Measurements from ENCODE around the gene RAC2.
A peak's percentile ranks its signal among the peaks of the same experiment; 100 is the strongest.
"Not testable (repeated sequence)": the region's sequence is repeated elsewhere in the genome, so short reads cannot be mapped to it uniquely, and the experiment has no call there.

Gene RAC2

GRCh38 chr22:37235897-37236607, 8.0 kb downstream of the RAC2 start:
- Histone ChIP-seq H3K27ac (ENCODE audit: low read depth, low read length) (no peak overlapping the region), H3K4me3 (ENCODE audit: low read depth in 1 of 2, low read length in 2 of 2) (no peak overlapping the region), H3K4me1 (ENCODE audit: control insufficient read depth in 1 of 2, insufficient read depth in 2 of 2, low read length in 2 of 2) (peaks cover 26 to 55% of the 10 kb centered on the region in 2 donors), H3K36me3 (ENCODE audit: control insufficient read depth in 1 of 2, insufficient read depth in 2 of 2, low read length in 2 of 2) (peaks cover 0 to 9% of the 10 kb centered on the region in 2 donors), H3K27me3 (ENCODE audit: control insufficient read depth in 1 of 2, insufficient read depth in 2 of 2, low read length in 2 of 2) (no peaks in the 10 kb centered on the region), H3K9ac (ENCODE audit: low read depth in 1 of 2, low read length in 2 of 2) (no peak overlapping the region), H3K9me3 (ENCODE audit: control insufficient read depth in 1 of 2, low read length in 2 of 2) (no peaks in the 10 kb centered on the region)

DNA sequence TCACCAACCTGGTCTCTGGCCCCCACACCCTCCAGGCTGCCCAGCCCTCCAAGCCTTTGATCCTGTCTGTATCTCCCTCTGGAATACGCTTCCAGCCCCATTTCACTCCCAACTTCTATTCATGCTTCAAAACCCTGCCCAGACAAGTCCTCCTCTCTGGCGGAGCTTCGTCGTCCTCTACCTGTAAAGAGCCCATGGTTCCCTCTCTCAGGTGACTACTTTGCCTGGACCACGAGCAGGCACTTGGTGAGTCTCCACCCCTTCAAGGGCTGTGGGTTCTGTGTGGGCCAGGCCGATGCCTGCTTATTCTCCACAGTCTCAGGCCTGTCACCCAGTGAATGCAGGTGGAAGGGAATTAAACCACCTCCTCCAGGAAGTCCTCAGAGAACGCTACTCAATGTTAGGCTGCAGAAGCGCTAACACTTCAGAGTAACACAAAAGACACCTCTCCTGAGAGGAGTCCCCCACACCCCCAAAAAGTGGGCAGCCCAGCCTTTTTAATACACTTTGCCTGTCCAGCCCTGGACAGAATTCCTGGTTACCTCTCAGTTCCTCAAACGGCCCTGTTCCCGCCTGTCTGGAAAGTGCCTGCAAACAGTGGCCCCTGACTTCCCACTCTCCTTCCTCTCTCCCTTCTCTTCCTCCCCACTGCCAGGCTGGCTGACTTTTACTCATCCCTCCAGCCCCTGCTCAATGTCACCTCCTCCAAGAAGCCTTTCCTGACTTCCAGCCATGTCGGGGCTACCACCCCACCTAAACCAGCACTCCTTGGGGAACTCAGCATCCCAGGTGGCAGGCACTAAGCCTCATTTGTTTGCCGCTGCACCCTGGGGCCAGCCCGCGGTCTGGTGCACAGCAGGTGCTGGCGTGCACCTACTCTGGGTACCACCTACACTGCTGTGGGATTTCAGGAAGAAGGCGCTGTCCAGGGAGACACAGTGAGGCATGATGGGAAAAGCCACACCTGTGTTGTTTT, 9.0 kb downstream of the RAC2 start:
- Histone ChIP-seq H3K27ac (ENCODE audit: low read depth, low read length) (no peak overlapping the region), H3K27me3 (ENCODE audit: control insufficient read depth in 1 of 2, insufficient read depth in 2 of 2, low read length in 2 of 2) (no peaks in the 10 kb centered on the region), H3K4me3 (ENCODE audit: low read depth in 1 of 2, low read length in 2 of 2) (no peak overlapping the region), H3K9me3 (ENCODE audit: control insufficient read depth in 1 of 2, low read length in 2 of 2) (no peaks in the 10 kb centered on the region), H3K36me3 (ENCODE audit: control insufficient read depth in 1 of 2, insufficient read depth in 2 of 2, low read length in 2 of 2) (peaks cover 0 to 5% of the 10 kb centered on the region in 2 donors), H3K4me1 (ENCODE audit: control insufficient read depth in 1 of 2, insufficient read depth in 2 of 2, low read length in 2 of 2) (peaks cover 35 to 54% of the 10 kb centered on the region in 2 donors), H3K9ac (ENCODE audit: low read depth in 1 of 2, low read length in 2 of 2) (no peak overlapping the region)

- no peak overlapping the region for H3K27ac ChIP-seq (ENCODE audit: low read depth, low read length)
- H3K4me3 ChIP-seq (ENCODE audit: low read depth in 1 of 2, low read length in 2 of 2) = no peak overlapping the region
- peaks cover 44 to 61% of the 10 kb centered on the region in 2 donors for H3K4me1 ChIP-seq (ENCODE audit: control insufficient read depth in 1 of 2, insufficient read depth in 2 of 2, low read length in 2 of 2)
- peaks cover 0 to 5% of the 10 kb centered on the region in 2 donors for H3K36me3 ChIP-seq (ENCODE audit: control insufficient read depth in 1 of 2, insufficient read depth in 2 of 2, low read length in 2 of 2)
- no peaks in the 10 kb centered on the region for H3K27me3 ChIP-seq (ENCODE audit: control insufficient read depth in 1 of 2, insufficient read depth in 2 of 2, low read length in 2 of 2)
- no peaks in the 10 kb centered on the region for H3K9me3 ChIP-seq (ENCODE audit: control insufficient read depth in 1 of 2, low read length in 2 of 2)
- no peak overlapping the region for H3K9ac ChIP-seq (ENCODE audit: low read depth in 1 of 2, low read length in 2 of 2)
These were observed 10.1 kb downstream of the RAC2 start for GRCh38 chr22:37233751-37234631.

- not testable (repeated sequence) for H3K9me3 ChIP-seq (ENCODE audit: control insufficient read depth in 1 of 2, low read length in 2 of 2); H3K36me3 ChIP-seq (ENCODE audit: control insufficient read depth in 1 of 2, insufficient read depth in 2 of 2, low read length in 2 of 2); H3K4me3 ChIP-seq (ENCODE audit: low read depth in 1 of 2, low read length in 2 of 2); H3K27me3 ChIP-seq (ENCODE audit: control insufficient read depth in 1 of 2, insufficient read depth in 2 of 2, low read length in 2 of 2); H3K27ac ChIP-seq (ENCODE audit: low read depth, low read length); H3K9ac ChIP-seq (ENCODE audit: low read depth in 1 of 2, low read length in 2 of 2)
- H3K4me1 ChIP-seq (ENCODE audit: control insufficient read depth in 1 of 2, insufficient read depth in 2 of 2, low read length in 2 of 2) = peaks cover 51 to 68% of the 10 kb centered on the region in 2 donors
These were observed 10.7 kb downstream of the RAC2 start for GRCh38 chr22:37233371-37233750.

- Histone ChIP-seq H3K4me3 (ENCODE audit: low read depth in 1 of 2, low read length in 2 of 2) (no peak overlapping the region), H3K4me1 (ENCODE audit: control insufficient read depth in 1 of 2, insufficient read depth in 2 of 2, low read length in 2 of 2) (peaks cover 52 to 68% of the 10 kb centered on the region in 2 donors), H3K36me3 (ENCODE audit: control insufficient read depth in 1 of 2, insufficient read depth in 2 of 2, low read length in 2 of 2) (peaks cover 0 to 5% of the 10 kb centered on the region in 2 donors), H3K9ac (ENCODE audit: low read depth in 1 of 2, low read length in 2 of 2) (no peak overlapping the region), H3K9me3 (ENCODE audit: control insufficient read depth in 1 of 2, low read length in 2 of 2) (no peaks in the 10 kb centered on the region), H3K27me3 (ENCODE audit: control insufficient read depth in 1 of 2, insufficient read depth in 2 of 2, low read length in 2 of 2) (no peaks in the 10 kb centered on the region), H3K27ac (ENCODE audit: low read depth, low read length) (no peak overlapping the region)
These were observed 11.7 kb downstream of the RAC2 start for GRCh38 chr22:37232140-37232998.

DNA sequence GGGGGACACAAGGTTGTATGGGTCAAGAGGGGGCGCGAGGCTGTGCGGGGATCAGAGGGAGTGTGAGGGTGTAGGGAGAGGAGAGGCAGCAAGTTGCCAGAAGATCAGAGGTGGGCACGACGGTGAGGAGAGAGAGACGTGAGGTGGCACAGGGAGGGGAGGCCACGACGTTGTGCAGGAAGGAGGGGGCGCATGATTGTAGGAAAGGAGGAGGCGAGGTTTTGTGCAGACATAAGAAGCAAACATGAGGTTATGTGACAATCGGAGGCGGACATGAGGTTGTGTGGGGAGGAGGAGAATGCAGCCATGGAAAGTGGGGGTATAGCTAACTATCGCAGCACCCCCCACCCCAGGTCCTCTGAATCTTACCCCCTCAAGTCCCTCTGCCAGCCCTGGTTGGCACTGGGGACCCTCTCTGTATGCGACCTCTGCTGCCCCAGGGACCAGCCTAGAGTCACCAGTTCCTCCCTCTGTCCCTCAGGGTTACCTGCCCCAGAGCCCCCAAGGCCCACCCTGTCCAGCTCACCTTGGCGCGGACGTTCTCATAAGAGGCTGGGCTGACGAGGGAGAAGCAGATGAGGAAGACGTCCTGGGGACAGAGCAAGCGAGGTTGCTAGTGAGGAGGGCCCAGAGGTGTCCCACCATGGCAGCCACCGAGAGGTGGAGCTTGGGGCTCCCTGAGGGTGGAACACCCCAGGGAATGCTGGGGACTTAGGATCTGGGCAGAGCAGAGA, 12.5 kb downstream of the RAC2 start:
- Histone ChIP-seq H3K36me3 (ENCODE audit: control insufficient read depth in 1 of 2, insufficient read depth in 2 of 2, low read length in 2 of 2) (peaks cover 0 to 5% of the 10 kb centered on the region in 2 donors), H3K4me1 (ENCODE audit: control insufficient read depth in 1 of 2, insufficient read depth in 2 of 2, low read length in 2 of 2) (peaks cover 50 to 68% of the 10 kb centered on the region in 2 donors), H3K9me3 (ENCODE audit: control insufficient read depth in 1 of 2, low read length in 2 of 2) (no peaks in the 10 kb centered on the region), H3K4me3 (ENCODE audit: low read depth in 1 of 2, low read length in 2 of 2) (no peak overlapping the region), H3K27me3 (ENCODE audit: control insufficient read depth in 1 of 2, insufficient read depth in 2 of 2, low read length in 2 of 2) (no peaks in the 10 kb centered on the region), H3K9ac (ENCODE audit: low read depth in 1 of 2, low read length in 2 of 2) (no peak overlapping the region), H3K27ac (ENCODE audit: low read depth, low read length) (no peak overlapping the region)

DNA sequence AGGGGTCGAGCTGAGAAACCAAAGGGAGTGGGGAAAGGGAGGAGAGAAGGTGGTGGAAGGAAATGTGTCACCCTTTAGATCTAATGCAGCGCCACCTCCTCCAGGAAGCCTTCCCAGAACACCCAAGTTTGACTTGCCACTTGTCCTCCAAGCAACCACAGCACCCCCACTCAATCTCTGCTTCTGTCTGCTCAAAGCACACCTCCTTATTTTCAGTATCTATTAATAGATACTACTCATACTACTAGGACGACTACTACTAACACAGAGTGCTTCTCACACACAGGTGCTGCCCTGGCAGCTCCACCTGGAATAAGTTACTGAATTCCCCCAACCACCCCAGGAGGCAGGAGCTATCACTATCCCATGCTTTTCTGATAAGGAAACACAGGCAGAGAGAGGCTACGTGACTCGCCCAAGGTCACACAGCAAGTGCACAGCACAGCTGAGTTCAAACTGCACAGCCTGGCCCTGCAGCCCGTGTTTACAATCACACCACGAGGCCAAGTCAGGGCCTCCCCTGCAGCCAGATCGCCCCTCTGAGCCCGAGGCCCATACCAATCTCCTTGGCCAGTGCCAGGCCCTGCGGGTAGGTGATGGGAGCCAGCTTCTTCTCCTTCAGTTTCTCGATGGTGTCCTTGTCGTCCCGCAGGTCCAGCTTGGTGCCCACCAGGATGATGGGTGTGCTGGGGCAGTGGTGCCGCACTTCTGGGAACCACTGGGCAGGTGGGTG, 13.2 kb downstream of the RAC2 start:
- no peaks in the 10 kb centered on the region for H3K9me3 ChIP-seq (ENCODE audit: control insufficient read depth in 1 of 2, low read length in 2 of 2)
- H3K4me3 ChIP-seq (ENCODE audit: low read depth in 1 of 2, low read length in 2 of 2) = no peak overlapping the region
- no peaks in the 10 kb centered on the region for H3K27me3 ChIP-seq (ENCODE audit: control insufficient read depth in 1 of 2, insufficient read depth in 2 of 2, low read length in 2 of 2)
- H3K9ac ChIP-seq (ENCODE audit: low read depth in 1 of 2, low read length in 2 of 2) = no peak overlapping the region
- peaks cover 0 to 6% of the 10 kb centered on the region in 2 donors for H3K36me3 ChIP-seq (ENCODE audit: control insufficient read depth in 1 of 2, insufficient read depth in 2 of 2, low read length in 2 of 2)
- H3K4me1 ChIP-seq (ENCODE audit: control insufficient read depth in 1 of 2, insufficient read depth in 2 of 2, low read length in 2 of 2) = peaks cover 45 to 63% of the 10 kb centered on the region in 2 donors
- no peak overlapping the region for H3K27ac ChIP-seq (ENCODE audit: low read depth, low read length)

DNA sequence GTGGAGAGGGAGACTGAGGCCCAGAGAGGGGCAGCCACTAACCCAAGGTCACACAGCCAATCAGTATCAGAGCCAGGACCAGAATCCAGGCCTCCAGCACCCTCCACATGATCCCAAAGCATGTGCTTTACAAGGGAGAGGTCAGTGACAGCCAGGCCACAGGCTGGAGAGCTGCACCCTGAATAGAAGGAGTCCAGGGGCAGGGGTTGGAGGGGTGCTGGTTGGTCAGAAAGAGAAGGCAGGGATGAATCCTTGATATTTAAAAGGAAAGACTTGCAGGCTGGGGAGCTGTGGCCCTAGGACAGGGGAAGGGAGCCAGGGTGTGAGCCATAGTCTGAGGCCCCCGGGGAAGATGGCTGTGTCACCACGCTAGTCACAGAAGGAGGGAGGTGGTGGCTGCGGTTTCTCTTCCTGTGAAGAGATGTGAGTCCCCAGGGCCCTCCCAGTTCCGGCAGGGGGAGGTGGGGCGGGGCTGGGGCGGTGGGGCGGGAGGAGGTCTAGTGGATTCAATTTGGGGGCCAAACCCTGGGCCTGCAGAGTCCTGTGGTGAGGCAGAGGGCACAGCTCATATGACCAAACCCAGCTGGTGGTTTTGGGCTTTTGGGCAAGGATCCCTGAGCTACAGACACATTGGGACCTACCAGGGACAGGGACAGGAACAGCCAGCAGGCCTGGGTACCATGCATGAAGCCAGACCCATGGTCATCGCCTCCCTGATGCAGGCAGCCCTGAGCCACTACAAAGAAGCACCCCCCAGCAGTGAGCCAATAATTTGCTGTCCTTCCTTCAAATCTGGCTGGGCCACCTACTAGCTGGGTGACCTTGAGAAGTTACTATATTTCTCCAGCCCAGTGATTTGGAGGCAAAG, 14.0 kb downstream of the RAC2 start:
- Histone ChIP-seq H3K4me1 (ENCODE audit: control insufficient read depth in 1 of 2, insufficient read depth in 2 of 2, low read length in 2 of 2) (peaks cover 40 to 62% of the 10 kb centered on the region in 2 donors), H3K9ac (ENCODE audit: low read depth in 1 of 2, low read length in 2 of 2) (peak overlapping the region; percentile 51 to 57), H3K27ac (ENCODE audit: low read depth, low read length) (peak overlapping the region; percentile 56), H3K9me3 (ENCODE audit: control insufficient read depth in 1 of 2, low read length in 2 of 2) (no peaks in the 10 kb centered on the region), H3K36me3 (ENCODE audit: control insufficient read depth in 1 of 2, insufficient read depth in 2 of 2, low read length in 2 of 2) (peaks cover 0 to 8% of the 10 kb centered on the region in 2 donors), H3K4me3 (ENCODE audit: low read depth in 1 of 2, low read length in 2 of 2) (peak overlapping the region in 1 of 2 donors; percentile 22), H3K27me3 (ENCODE audit: control insufficient read depth in 1 of 2, insufficient read depth in 2 of 2, low read length in 2 of 2) (no peaks in the 10 kb centered on the region)

All from duodenal mucosa (tissue), 2 donors.